PC-3 (cell line): ENCODE results near the gene TUBB1.

ENCODE experiments used
- CTCF ChIP-seq: fragments of 300-600 bp; sonication (generic); conservative IDR thresholded peaks from 2 replicates; pipeline ENCODE4 v1.5.1; 2017; ENCODE audit warnings: antibody characterized with exemption, low read depth, mild to moderate bottlenecking, low read length
- EZH2phosphoT487 ChIP-seq: fragments of 300-600 bp; sonication (generic); IDR thresholded peaks from 2 replicates; pipeline ENCODE4 v1.6.1; 2018; ENCODE audit warnings: mild to moderate bottlenecking, antibody characterized with exemption, low read length, borderline replicate concordance

- TF ChIP-seq CTCF (0 out of 2 replicates have a peak, but pooled peaks have one; percentile 15), EZH2phosphoT487 (no peak)
These were observed 13.5 kb downstream of the TUBB1 start for GRCh38 chr20:59032713-59033059.
